ENCODE results near the gene PLK5.

- no peak for TF ChIP-seq CTCF (IDR thresholded peaks at IDR 0.05; ENCODE audit: poor library complexity, severe bottlenecking)
- no peak for TF ChIP-seq REST (IDR thresholded peaks at IDR 0.05; ENCODE audit: borderline replicate concordance)
- TF ChIP-seq POLR2AphosphoS5 (IDR thresholded peaks at IDR 0.05) = no peak
- TF ChIP-seq EP300 (conservative IDR thresholded peaks at IDR 0.05; ENCODE audit: poor library complexity, severe bottlenecking) = no peak
Observed at GRCh38 chr19:1505991-1506881, 17.6 kb upstream of the PLK5 start.
